Lower leg skin (tissue), 4 donors: ENCODE data around the gene HGS. TPM values are rescaled to one million over a fixed set of nuclear protein-coding genes. Genes with fewer than 3 reads are reported as not detected.

Experiments
- DNase-seq, 2 donors: peaks; one replicate each; pipeline ENCODE4 v3.0.0-alpha.2; 2019; ENCODE audit warnings: low spot score in 2 of 2
- H3K4me3 ChIP-seq: fragments of 200-600 bp; sonication (generic); 2 replicates; pipeline ENCODE4 v1.5.1; 2017; ENCODE audit warnings: mild to moderate bottlenecking, low read depth; ENCODE audit not compliant: poor library complexity, severe bottlenecking
- POLR2A ChIP-seq, 2 donors: fragments of 450-650 bp; IDR thresholded peaks; one replicate each; pipeline ENCODE4 v1.6.1; 2016 to 2017; ENCODE audit warnings: antibody characterized with exemption in 2 of 2, mild to moderate bottlenecking in 1 of 2, moderate library complexity in 1 of 2
- WGBS, 2 donors: methylation state at CpG; one replicate each; pipeline ENCODE4 v1.1.5; 2018; 5-methylcytosine and 5-hydroxymethylcytosine counted together
- intact Hi-C: fragments of 100-400 bp; cut with DNase I; formaldehyde crosslinking; loops from one replicate; pipeline ENCODE4 v1.15.0; 2023; ENCODE audit warnings: low total_unique reads
- total RNA-seq, 4 donors: library from RNA; depleted of rRNA; stranded (reverse); fragments of >200 nt; gene quantifications; one replicate each; pipeline ENCODE4 v1.1.0, GENCODE V29; 2016
- TF ChIP-seq, protein P1 (sequence below), 3 donors: fragments of 450-650 bp; IDR thresholded peaks; one replicate each; pipeline ENCODE4 v1.5.1; 2016; ENCODE audit warnings: antibody characterized with exemption in 3 of 3, mild to moderate bottlenecking in 3 of 3, moderate library complexity in 2 of 3

The HGS gene
- total RNA-seq, 4 donors from 2014 or later = 87.0 to 160 (median 92.1) TPM

GRCh38 chr17:81726004-81726403 is 42.2 kb downstream of the HGS start:
- DNase-seq = peak in 1 of 2 donors; percentile 74
- intact Hi-C loops = no loop called here
- 35 to 41% methylated on average over 9 of the region's 9 CpGs for WGBS, 2 donors
- H3K4me3 ChIP-seq = no peak overlapping the region
- no peak for TF ChIP-seq POLR2A (IDR thresholded peaks at IDR 0.05)
- TF ChIP-seq, protein P1, sequence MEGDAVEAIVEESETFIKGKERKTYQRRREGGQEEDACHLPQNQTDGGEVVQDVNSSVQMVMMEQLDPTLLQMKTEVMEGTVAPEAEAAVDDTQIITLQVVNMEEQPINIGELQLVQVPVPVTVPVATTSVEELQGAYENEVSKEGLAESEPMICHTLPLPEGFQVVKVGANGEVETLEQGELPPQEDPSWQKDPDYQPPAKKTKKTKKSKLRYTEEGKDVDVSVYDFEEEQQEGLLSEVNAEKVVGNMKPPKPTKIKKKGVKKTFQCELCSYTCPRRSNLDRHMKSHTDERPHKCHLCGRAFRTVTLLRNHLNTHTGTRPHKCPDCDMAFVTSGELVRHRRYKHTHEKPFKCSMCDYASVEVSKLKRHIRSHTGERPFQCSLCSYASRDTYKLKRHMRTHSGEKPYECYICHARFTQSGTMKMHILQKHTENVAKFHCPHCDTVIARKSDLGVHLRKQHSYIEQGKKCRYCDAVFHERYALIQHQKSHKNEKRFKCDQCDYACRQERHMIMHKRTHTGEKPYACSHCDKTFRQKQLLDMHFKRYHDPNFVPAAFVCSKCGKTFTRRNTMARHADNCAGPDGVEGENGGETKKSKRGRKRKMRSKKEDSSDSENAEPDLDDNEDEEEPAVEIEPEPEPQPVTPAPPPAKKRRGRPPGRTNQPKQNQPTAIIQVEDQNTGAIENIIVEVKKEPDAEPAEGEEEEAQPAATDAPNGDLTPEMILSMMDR (IDR thresholded peaks at IDR 0.05) = no peak

DNA sequence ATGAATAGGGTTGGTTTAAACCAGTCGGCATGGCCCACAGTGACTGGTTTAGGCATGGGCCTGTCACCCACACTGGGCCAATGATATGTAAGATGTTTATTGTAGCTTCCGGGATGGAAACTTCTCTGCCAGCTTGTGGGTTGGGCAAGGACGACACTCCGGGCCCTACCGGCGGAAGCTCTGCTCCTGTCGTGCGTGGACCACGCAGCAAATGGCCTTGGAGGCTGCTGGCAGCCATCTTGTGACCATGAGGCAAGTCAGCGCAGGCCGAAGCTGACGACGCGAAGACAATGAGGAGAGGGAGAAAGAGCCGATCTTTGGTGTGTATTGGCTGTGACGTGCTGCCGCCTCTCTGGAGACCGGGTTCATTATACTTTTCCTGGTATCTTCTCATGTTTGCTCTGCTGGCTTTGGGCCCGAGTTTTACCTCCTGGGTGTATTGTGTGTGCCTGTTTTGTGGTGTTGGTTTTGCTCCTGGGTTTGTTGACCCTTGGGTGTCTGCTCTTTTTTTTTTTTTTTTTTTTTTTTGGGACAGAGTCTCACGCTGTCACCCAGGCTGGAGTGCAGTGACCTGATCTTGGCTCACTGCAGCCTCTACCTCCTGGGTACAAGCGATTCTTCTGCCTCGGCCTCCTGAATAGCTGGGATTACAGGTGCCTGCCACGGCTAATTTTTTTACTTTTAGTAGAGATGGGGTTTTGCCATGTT is 43.7 kb downstream of the HGS start:
- WGBS, 2 donors = 80 to 81% methylated on average over 23 of the region's 23 CpGs
- TF ChIP-seq POLR2A (IDR thresholded peaks at IDR 0.05) = no peak
- TF ChIP-seq, protein P1 (IDR thresholded peaks at IDR 0.05) = no peak
- intact Hi-C loops = no loop called here
- no peak for DNase-seq
- no peak overlapping the region for H3K4me3 ChIP-seq

DNA sequence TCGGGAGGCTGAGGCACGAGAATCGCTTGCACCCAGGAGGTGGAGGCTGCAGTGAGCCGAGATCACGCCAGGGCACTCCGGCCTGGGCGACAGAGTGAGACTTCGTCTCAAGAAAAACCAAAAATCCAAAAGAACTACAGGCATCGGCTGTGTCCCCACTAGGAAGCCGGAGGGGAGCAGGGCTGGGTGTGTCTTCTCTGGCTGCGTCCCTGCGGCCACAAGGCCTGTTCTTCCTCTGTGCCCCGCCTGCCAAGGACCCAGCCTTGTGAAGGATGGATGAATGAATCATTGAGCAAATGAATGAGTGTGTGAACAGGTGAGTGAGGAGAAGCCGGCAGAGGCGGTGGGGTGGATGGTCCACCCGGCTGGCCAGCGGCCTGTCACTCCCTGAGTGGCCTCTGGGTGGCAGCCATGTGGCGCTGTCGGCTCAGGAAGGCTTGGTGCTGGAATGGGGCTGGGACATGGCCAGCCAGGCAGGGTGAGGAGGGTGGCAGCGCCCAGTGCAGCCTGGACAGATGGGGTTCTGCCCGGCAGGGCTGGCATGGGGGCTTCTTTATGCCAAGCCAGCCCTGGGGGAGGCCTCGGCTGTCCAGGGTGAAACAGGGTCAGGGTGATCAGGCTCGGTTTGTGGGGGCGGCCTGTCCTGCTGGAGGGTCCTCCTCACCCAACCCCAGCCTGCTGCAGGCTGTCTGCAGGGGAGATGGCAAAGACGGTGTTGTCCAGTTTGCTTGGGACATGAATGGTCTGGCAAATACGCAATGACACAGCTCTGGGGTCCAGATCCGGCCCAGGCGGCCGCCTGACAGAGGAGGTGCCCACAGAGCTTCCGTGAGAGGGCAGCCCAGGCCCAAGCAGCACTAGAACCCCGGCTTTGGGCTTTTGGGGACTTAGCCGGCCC is 49.9 kb downstream of the HGS start:
- intact Hi-C loops = no loop called here
- WGBS, 2 donors = 41 to 43% methylated on average over 29 to 30 of the region's 32 CpGs
- H3K4me3 ChIP-seq = no peak overlapping the region
- TF ChIP-seq, protein P1 (IDR thresholded peaks at IDR 0.05) = peak in 1 of 3 donors; percentile 98
- no peak for TF ChIP-seq POLR2A (IDR thresholded peaks at IDR 0.05)
- DNase-seq = peak; percentile 68 to 94

GRCh38 chr17:81734405-81735263 is 50.8 kb downstream of the HGS start:
- intact Hi-C loops = no loop called here
- TF ChIP-seq POLR2A (IDR thresholded peaks at IDR 0.05) = no peak
- TF ChIP-seq, protein P1 (IDR thresholded peaks at IDR 0.05) = no peak
- 53 to 75% methylated on average over 11 to 33 of the region's 35 CpGs for WGBS, 2 donors
- no peak for DNase-seq
- no peak overlapping the region for H3K4me3 ChIP-seq

DNA sequence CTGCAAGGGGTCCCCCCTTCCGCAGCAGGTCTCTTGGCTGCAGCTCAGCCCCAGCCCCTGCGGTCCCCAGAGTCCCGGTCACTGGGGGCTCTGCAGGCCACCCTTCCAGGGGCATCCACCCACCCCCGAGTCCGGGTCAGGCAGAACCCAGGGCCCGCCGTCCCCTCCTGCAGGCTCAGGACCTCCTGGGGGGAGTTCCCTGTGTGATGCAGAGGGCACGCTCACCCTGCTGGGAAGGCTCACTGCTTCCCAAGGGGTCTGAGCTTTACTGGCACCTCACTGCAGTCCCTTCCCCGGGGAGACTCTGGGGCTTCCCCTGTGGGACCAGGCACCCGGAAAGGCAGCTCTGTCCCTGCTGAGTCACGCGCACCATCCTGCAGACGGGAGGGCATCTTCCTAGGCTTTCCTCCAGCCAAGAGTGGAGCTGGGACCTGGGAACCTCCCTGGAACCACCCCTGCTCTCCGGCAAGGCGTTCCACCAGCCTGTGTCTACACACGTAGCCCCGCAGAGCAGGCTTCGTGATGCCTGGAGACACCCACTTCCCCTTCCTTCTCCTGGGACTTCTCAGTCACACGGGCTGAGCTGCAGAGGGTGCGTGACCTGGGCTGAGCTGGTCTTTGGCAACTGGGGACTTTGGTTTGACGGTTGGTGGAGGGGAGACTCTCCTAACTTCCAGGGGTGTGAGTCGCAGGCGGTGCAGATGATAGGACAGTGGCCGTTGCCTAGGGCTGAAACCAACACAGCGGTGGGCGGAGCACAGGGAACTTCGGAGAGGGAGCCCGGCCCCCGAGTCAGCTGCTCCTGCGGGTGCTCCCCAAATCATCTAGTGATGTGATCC is 51.7 kb downstream of the HGS start:
- 9 to 16% methylated on average over 21 to 22 of the region's 30 CpGs for WGBS, 2 donors
- DNase-seq = peak in 1 of 2 donors; percentile 62
- intact Hi-C loops = no loop called here
- no peak for TF ChIP-seq POLR2A (IDR thresholded peaks at IDR 0.05)
- TF ChIP-seq, protein P1 (IDR thresholded peaks at IDR 0.05) = no peak
- H3K4me3 ChIP-seq = no peak overlapping the region
